Liver (tissue), 3 donors: ENCODE data around the gene CTSH.

Source experiments
- CTCF ChIP-seq: fragments of 150-350 bp; IDR thresholded peaks from 2 replicates; pipeline ENCODE4 v1.5.1; 2017; ENCODE audit warnings: improper control_type of control experiment, low read depth, low read length; ENCODE audit not compliant: missing input control
- GABPA ChIP-seq, 2 donors: IDR thresholded peaks in 1 of 2; conservative IDR thresholded peaks in 1 of 2; 2 replicates each; pipeline ENCODE4 v1.6.1; 2016; ENCODE audit warnings: antibody characterized with exemption in 2 of 2, mild to moderate bottlenecking in 1 of 2, moderate library complexity in 1 of 2
- RAD21 ChIP-seq, 2 donors: IDR thresholded peaks; 2 replicates each; pipeline ENCODE4 v1.6.1; 2016; ENCODE audit warnings: antibody characterized with exemption in 2 of 2, mild to moderate bottlenecking in 2 of 2
- TAF1 ChIP-seq: conservative IDR thresholded peaks from 2 replicates; pipeline ENCODE4 v1.6.1; 2016; ENCODE audit warnings: antibody characterized with exemption, mild to moderate bottlenecking
- YY1 ChIP-seq: IDR thresholded peaks from 2 replicates; pipeline ENCODE4 v1.6.1; 2016; ENCODE audit warnings: antibody characterized with exemption, mild to moderate bottlenecking
- TF ChIP-seq, protein P1 (sequence below): IDR thresholded peaks from 2 replicates; pipeline ENCODE4 v1.6.1; 2016; ENCODE audit warnings: antibody characterized with exemption
- TF ChIP-seq, protein P2 (sequence below): IDR thresholded peaks from 2 replicates; pipeline ENCODE4 v1.6.1; 2016; ENCODE audit warnings: antibody characterized with exemption, mild to moderate bottlenecking
- donor health status: healthy.
- donor health status: healthy.

DNA sequence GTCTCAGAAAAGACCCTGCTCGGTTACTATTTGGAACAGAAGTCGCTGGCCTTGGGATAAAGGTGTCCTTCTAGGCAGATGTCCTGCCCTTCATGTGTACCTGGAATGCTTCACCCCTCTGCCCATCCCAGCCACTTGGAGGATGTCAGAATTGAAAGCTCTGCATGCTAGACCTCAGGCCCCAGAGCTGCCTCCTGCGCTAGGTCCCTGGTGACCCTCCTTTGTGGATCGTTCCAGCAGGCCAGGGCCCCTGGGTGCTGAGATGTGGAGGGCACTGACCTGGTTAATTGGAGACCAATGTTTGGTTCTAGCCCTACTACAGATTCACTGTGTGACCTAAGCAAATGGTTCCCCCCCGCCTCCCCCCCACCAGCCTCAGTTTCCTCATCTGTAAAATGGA is 2.7 kb upstream of the CTSH start:
- TF ChIP-seq RAD21 (IDR thresholded peaks at IDR 0.05) (no peak), CTCF (no peak), YY1 (no peak), GABPA (IDR thresholded peaks at IDR 0.05 in 1 of 2, conservative IDR thresholded peaks at IDR 0.05 in 1 of 2) (no peak), TAF1 (no peak)
- TF ChIP-seq, protein P1, sequence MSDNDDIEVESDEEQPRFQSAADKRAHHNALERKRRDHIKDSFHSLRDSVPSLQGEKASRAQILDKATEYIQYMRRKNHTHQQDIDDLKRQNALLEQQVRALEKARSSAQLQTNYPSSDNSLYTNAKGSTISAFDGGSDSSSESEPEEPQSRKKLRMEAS, result no peak
- TF ChIP-seq, protein P2, sequence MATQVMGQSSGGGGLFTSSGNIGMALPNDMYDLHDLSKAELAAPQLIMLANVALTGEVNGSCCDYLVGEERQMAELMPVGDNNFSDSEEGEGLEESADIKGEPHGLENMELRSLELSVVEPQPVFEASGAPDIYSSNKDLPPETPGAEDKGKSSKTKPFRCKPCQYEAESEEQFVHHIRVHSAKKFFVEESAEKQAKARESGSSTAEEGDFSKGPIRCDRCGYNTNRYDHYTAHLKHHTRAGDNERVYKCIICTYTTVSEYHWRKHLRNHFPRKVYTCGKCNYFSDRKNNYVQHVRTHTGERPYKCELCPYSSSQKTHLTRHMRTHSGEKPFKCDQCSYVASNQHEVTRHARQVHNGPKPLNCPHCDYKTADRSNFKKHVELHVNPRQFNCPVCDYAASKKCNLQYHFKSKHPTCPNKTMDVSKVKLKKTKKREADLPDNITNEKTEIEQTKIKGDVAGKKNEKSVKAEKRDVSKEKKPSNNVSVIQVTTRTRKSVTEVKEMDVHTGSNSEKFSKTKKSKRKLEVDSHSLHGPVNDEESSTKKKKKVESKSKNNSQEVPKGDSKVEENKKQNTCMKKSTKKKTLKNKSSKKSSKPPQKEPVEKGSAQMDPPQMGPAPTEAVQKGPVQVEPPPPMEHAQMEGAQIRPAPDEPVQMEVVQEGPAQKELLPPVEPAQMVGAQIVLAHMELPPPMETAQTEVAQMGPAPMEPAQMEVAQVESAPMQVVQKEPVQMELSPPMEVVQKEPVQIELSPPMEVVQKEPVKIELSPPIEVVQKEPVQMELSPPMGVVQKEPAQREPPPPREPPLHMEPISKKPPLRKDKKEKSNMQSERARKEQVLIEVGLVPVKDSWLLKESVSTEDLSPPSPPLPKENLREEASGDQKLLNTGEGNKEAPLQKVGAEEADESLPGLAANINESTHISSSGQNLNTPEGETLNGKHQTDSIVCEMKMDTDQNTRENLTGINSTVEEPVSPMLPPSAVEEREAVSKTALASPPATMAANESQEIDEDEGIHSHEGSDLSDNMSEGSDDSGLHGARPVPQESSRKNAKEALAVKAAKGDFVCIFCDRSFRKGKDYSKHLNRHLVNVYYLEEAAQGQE, result no peak
